K562 (cell line): ENCODE measurements around the gene EIF2AK3. TPM values are rescaled to one million over a fixed set of nuclear protein-coding genes. Genes with fewer than 3 reads are reported as not detected.

Source experiments
- ARID3B ChIP-seq: fragments of 250-450 bp; sonication (Bioruptor Pico); IDR thresholded peaks from 2 replicates; pipeline ENCODE4 v1.4.0; 2020; ENCODE audit warnings: borderline replicate concordance
- ARID4B ChIP-seq: sonication (generic); formaldehyde crosslinking; IDR thresholded peaks from 2 replicates; pipeline ENCODE4 v1.8.0; 2022; ENCODE audit warnings: mild to moderate bottlenecking, missing genetic modification reagents
- BDP1 ChIP-seq: IDR thresholded peaks from 3 replicates; pipeline ENCODE4 v1.6.1; 2011; ENCODE audit not compliant: insufficient read length, insufficient read depth
- FOXK2 ChIP-seq, 2 experiments: fragments of 450-650 bp; IDR thresholded peaks in 1 of 2; conservative IDR thresholded peaks in 1 of 2; 2 replicates each; pipeline ENCODE4 v1.6.1; 2016; ENCODE audit warnings: low read depth in 2 of 2, mild to moderate bottlenecking in 1 of 2
- HSF4 ChIP-seq: fragments of 250-450 bp; sonication (Bioruptor Pico); IDR thresholded peaks from 2 replicates; pipeline ENCODE4 v2.1.2; 2022; ENCODE audit warnings: mild to moderate bottlenecking, moderate library complexity, borderline replicate concordance
- JUND ChIP-seq, 2 experiments: IDR thresholded peaks; 2 replicates in 1 of 2; 3 replicates in 1 of 2; pipeline ENCODE4 v1.6.1; 2011; ENCODE audit warnings: borderline replicate concordance in 2 of 2, low read depth in 2 of 2, low read length in 2 of 2, improper control_type of control experiment in 1 of 2, missing biosample characterization in 1 of 2, missing genetic modification characterization in 1 of 2, missing genetic modification reagents in 1 of 2
- OTX1 ChIP-seq: fragments of 450-650 bp; formaldehyde crosslinking; IDR thresholded peaks from 2 replicates; pipeline ENCODE4 v1.4.0; 2022; ENCODE audit warnings: mild to moderate bottlenecking
- PHF8 ChIP-seq: fragments of 200-600 bp; sonication (generic); IDR thresholded peaks from 2 replicates; pipeline ENCODE4 v1.6.1; 2012; ENCODE audit warnings: mixed run types, mild to moderate bottlenecking, inconsistent platforms, low read length, moderate library complexity, borderline replicate concordance
- PRDM10 ChIP-seq: fragments of 450-650 bp; IDR thresholded peaks from 2 replicates; pipeline ENCODE4 v1.6.1; 2018; ENCODE audit not compliant: partially characterized antibody
- RFX1 ChIP-seq: fragments of 450-650 bp; IDR thresholded peaks from 2 replicates; pipeline ENCODE4 v1.6.1; 2016; ENCODE audit warnings: mild to moderate bottlenecking, moderate library complexity
- SRSF7 ChIP-seq: fragments of 200-400 bp; formaldehyde crosslinking; optimal IDR thresholded peaks from 2 replicates; pipeline ENCODE3; 2017; ENCODE audit warnings: mild to moderate bottlenecking, low read depth, low read length
- TAL1 ChIP-seq: fragments of 450-650 bp; IDR thresholded peaks from 2 replicates; pipeline ENCODE4 v1.6.1; 2016; ENCODE audit warnings: mild to moderate bottlenecking
- WHSC1 ChIP-seq: IDR thresholded peaks from one replicate; pipeline ENCODE4 v1.6.1; 2012; ENCODE audit warnings: low read length, control low read depth, inconsistent platforms
- ZFP36 ChIP-seq: fragments of 150-350 bp; IDR thresholded peaks from 2 replicates; pipeline ENCODE4 v1.6.1; 2018; ENCODE audit warnings: low read length, low read depth; ENCODE audit not compliant: partially characterized antibody
- ZNF146 ChIP-seq: IDR thresholded peaks from one replicate; pipeline ENCODE4 v1.6.1; 2018; ENCODE audit warnings: missing compliant biosample characterization; ENCODE audit not compliant: unreplicated experiment
- ZNF274 ChIP-seq: IDR thresholded peaks from 2 replicates; pipeline ENCODE4 v1.6.1; 2011; ENCODE audit warnings: low read depth, mild to moderate bottlenecking, low read length, moderate library complexity, borderline replicate concordance
- ZNF740 ChIP-seq, 3 experiments: fragments of 200-800 bp in 1 of 3; sonication (Bioruptor generic) in 1 of 3; sonication (generic) in 1 of 3; formaldehyde crosslinking in 1 of 3; IDR thresholded peaks; 2 replicates each; pipeline versions ENCODE4 v1.6.1 to v1.8.0; 2016 to 2022; ENCODE audit warnings: mild to moderate bottlenecking in 2 of 3, missing compliant biosample characterization in 2 of 3, missing genetic modification characterization in 2 of 3, missing genetic modification reagents in 1 of 3
- polyA plus RNA-seq, 8 experiments: library from polyadenylated mRNA; depleted of rRNA in 4 of 8; stranded (reverse) in 5 of 8; unstranded in 3 of 8; fragments of >200 nt; fragmentation: Nextera tagmentation in 2 of 8; fragmentation: Illumina TruSeq in 1 of 8; extraction: Ambion mirVana in 2 of 8; extraction: Trizol in 1 of 8; gene quantifications; 2 replicates each; pipeline versions ENCODE4 v1.2.1 to v1.2.3, GENCODE V29; 2011 to 2014; ENCODE audit warnings: inconsistent platforms in 1 of 8, missing spikeins in 1 of 8
- total RNA-seq, 7 experiments: library from RNA; depleted of rRNA in 6 of 7; stranded (reverse); fragments of >200 nt in 6 of 7; fragmentation: Illumina TruSeq in 2 of 7; extraction: Trizol in 2 of 7; gene quantifications; 2 replicates each; pipeline versions ENCODE4 v1.2.1 to v1.2.3, GENCODE V29; 2011 to 2021; ENCODE audit warnings: low replicate concordance in 1 of 7

Gene EIF2AK3
- total and polyA plus RNA-seq, 9 of the 15 experiments (the other 6 are each of a cell fraction or from before 2014, with no cell fraction given), result 1.7 to 11.6 (median 7.4) TPM

- TF ChIP-seq ZNF274 (no peak), BDP1 (no peak), FOXK2 (conservative IDR thresholded peaks at IDR 0.05 in 1 of 2, IDR thresholded peaks at IDR 0.05 in 1 of 2; ENCODE audit: low read depth in 2 of 2) (0 out of 4 replicates have a peak, but pooled peaks of 1 of the 2 experiments have one; percentile 20), PRDM10 (no peak), ARID3B (CRISPR knock-in tag) (no peak), ZNF740 (CRISPR knock-in tag; IDR thresholded peaks at IDR 0.05) (no peak), ZNF740 (tag; IDR thresholded peaks at IDR 0.05) (no peak), RFX1 (no peak), OTX1 (no peak), ZFP36 (no peak), WHSC1 (no peak), HSF4 (CRISPR knock-in tag) (no peak), PHF8 (no peak), SRSF7 (no peak), ZNF146 (CRISPR knock-in tag) (no peak), JUND (IDR thresholded peaks at IDR 0.05; ENCODE audit: borderline replicate concordance, low read depth, low read length) (no peak), JUND (tag; IDR thresholded peaks at IDR 0.05; ENCODE audit: borderline replicate concordance, low read depth, low read length) (0 out of 3 replicates have a peak, but pooled peaks have one; percentile 12), ARID4B (no peak), TAL1 (peak; percentile 78)
Measured at GRCh38 chr2:88673363-88673762, 46.1 kb upstream of the EIF2AK3 start (continued).
